HEK293 (cell line): ENCODE results near the gene DGKH.
A peak's percentile ranks its signal among the peaks of the same experiment; 100 is the strongest.

Experiments used
- CTCF ChIA-PET: fragments of 350-600 bp; formaldehyde crosslinking; extraction: SDS; loops from one replicate; lab custom pipeline; 2021; ENCODE audit warnings: antibody characterized with exemption; lab: Yijun Ruan, JAX
- POLR2A ChIA-PET: fragments of 300-600 bp; formaldehyde crosslinking; extraction: SDS; loops from one replicate; lab custom pipeline; 2020; ENCODE audit warnings: antibody characterized with exemption, inconsistent platforms; lab: Yijun Ruan, JAX
- H3K27ac ChIP-seq: fragments of 200-500 bp; sonication (Bioruptor generic); 2 replicates; pipeline ENCODE4 v1.5.1; 2014; ENCODE audit warnings: low read depth, low read length, control low read depth, inconsistent platforms; ENCODE audit errors: extremely low read depth
- H3K36me3 ChIP-seq, 2 experiments: fragments of 200-500 bp in 1 of 2; sonication (Bioruptor generic) in 1 of 2; 1 replicate in 1 of 2; 2 replicates in 1 of 2; pipeline ENCODE4 v1.5.1; 2014 to 2017; ENCODE audit warnings: inconsistent platforms in 2 of 2, low read length in 2 of 2; ENCODE audit not compliant: control insufficient read depth in 2 of 2, insufficient read depth in 1 of 2
- H3K4me1 ChIP-seq: fragments of 200-500 bp; sonication (Bioruptor generic); 2 replicates; pipeline ENCODE4 v1.5.1; 2014; ENCODE audit warnings: mild to moderate bottlenecking, low read length, inconsistent platforms; ENCODE audit not compliant: control insufficient read depth, insufficient read depth
- H3K4me3 ChIP-seq: 2 replicates; pipeline ENCODE4 v1.5.1; 2011; ENCODE audit warnings: low read depth, mild to moderate bottlenecking, control low read depth, low read length, moderate library complexity
- H3K9me3 ChIP-seq: fragments of 200-500 bp; sonication (Bioruptor generic); 2 replicates; pipeline ENCODE4 v1.5.1; 2014; ENCODE audit warnings: low read depth, low read length, inconsistent platforms; ENCODE audit not compliant: control insufficient read depth, insufficient read depth
- IKZF3 ChIP-seq: fragments of 450-650 bp; IDR thresholded peaks from 2 replicates; pipeline ENCODE4 v1.5.0; 2018; ENCODE audit warnings: missing biosample characterization, mild to moderate bottlenecking, missing genetic modification characterization, moderate library complexity
- INSM2 ChIP-seq: fragments of 450-650 bp; formaldehyde crosslinking; IDR thresholded peaks from 2 replicates; pipeline ENCODE4 v1.5.1; 2016; ENCODE audit warnings: missing biosample characterization, missing genetic modification characterization
- KLF1 ChIP-seq: fragments of 450-650 bp; formaldehyde crosslinking; IDR thresholded peaks from 2 replicates; pipeline ENCODE4 v1.5.1; 2016; ENCODE audit warnings: missing biosample characterization, missing genetic modification characterization
- PRDM1 ChIP-seq: fragments of 450-650 bp; formaldehyde crosslinking; IDR thresholded peaks from 2 replicates; pipeline ENCODE4; 2016; ENCODE audit warnings: missing biosample characterization, missing genetic modification characterization
- REPIN1 ChIP-seq: fragments of 450-650 bp; formaldehyde crosslinking; IDR thresholded peaks from 2 replicates; pipeline ENCODE4 v1.5.1; 2017; ENCODE audit warnings: missing biosample characterization, missing genetic modification characterization, low read depth
- ZBTB1 ChIP-seq: fragments of 450-650 bp; formaldehyde crosslinking; IDR thresholded peaks from 2 replicates; pipeline ENCODE4 v1.5.1; 2016; ENCODE audit warnings: missing biosample characterization, missing genetic modification characterization
- ZBTB26 ChIP-seq: fragments of 450-650 bp; formaldehyde crosslinking; optimal IDR thresholded peaks from 2 replicates; pipeline ENCODE3; 2016; ENCODE audit warnings: missing biosample characterization, mild to moderate bottlenecking, missing genetic modification characterization
- ZEB2 ChIP-seq: fragments of 450-650 bp; formaldehyde crosslinking; IDR thresholded peaks from 2 replicates; pipeline ENCODE4 v1.5.1; 2016; ENCODE audit warnings: missing biosample characterization, missing genetic modification characterization
- ZNF10 ChIP-seq: fragments of 450-650 bp; formaldehyde crosslinking; IDR thresholded peaks from 2 replicates; pipeline ENCODE4 v1.5.1; 2017; ENCODE audit warnings: missing biosample characterization, missing genetic modification characterization
- ZNF121 ChIP-seq: fragments of 450-650 bp; formaldehyde crosslinking; IDR thresholded peaks from 2 replicates; pipeline ENCODE4 v1.5.1; 2016; ENCODE audit warnings: missing biosample characterization, missing genetic modification characterization
- ZNF16 ChIP-seq: fragments of 450-650 bp; formaldehyde crosslinking; IDR thresholded peaks from 2 replicates; pipeline ENCODE4 v1.5.1; 2016; ENCODE audit warnings: low read depth, missing biosample characterization, missing genetic modification characterization
- ZNF221 ChIP-seq: fragments of 450-650 bp; formaldehyde crosslinking; IDR thresholded peaks from 2 replicates; pipeline ENCODE4 v1.5.1; 2017; ENCODE audit warnings: missing biosample characterization, missing genetic modification characterization, borderline replicate concordance
- ZNF324 ChIP-seq: fragments of 450-650 bp; formaldehyde crosslinking; IDR thresholded peaks from 2 replicates; pipeline ENCODE4 v1.5.1; 2016; ENCODE audit warnings: missing biosample characterization, missing genetic modification characterization
- ZNF558 ChIP-seq: fragments of 450-650 bp; formaldehyde crosslinking; IDR thresholded peaks from 2 replicates; pipeline ENCODE4 v1.5.1; 2016; ENCODE audit warnings: missing biosample characterization, missing genetic modification characterization
- ZNF600 ChIP-seq: fragments of 450-650 bp; formaldehyde crosslinking; IDR thresholded peaks from 2 replicates; pipeline ENCODE4 v1.5.1; 2016; ENCODE audit warnings: missing biosample characterization, missing genetic modification characterization
- ZNF660 ChIP-seq: fragments of 450-650 bp; IDR thresholded peaks from 2 replicates; pipeline ENCODE4 v1.5.1; 2018; ENCODE audit warnings: missing biosample characterization, mild to moderate bottlenecking, missing genetic modification characterization
- ZNF791 ChIP-seq: fragments of 450-650 bp; formaldehyde crosslinking; IDR thresholded peaks from 2 replicates; pipeline ENCODE4 v1.5.1; 2016; ENCODE audit warnings: missing biosample characterization, missing genetic modification characterization
- TF ChIP-seq, protein P1 (sequence below): fragments of 450-650 bp; formaldehyde crosslinking; IDR thresholded peaks from 2 replicates; pipeline ENCODE4 v1.5.1; 2016; ENCODE audit warnings: missing biosample characterization, missing genetic modification characterization
- TF ChIP-seq, protein P2 (sequence below): fragments of 450-650 bp; formaldehyde crosslinking; IDR thresholded peaks from 2 replicates; pipeline ENCODE4 v1.5.1; 2016; ENCODE audit warnings: missing biosample characterization, missing genetic modification characterization
- TF ChIP-seq, protein P3 (sequence below): fragments of 450-650 bp; formaldehyde crosslinking; IDR thresholded peaks from 2 replicates; pipeline ENCODE4 v1.5.1; 2017; ENCODE audit warnings: missing biosample characterization, missing genetic modification characterization

Gene DGKH

GRCh38 chr13:42039946-42040729, 8.3 kb upstream of the DGKH start (continued):
- TF ChIP-seq ZNF10 (tag by site-specific recombination): 0 out of 2 replicates have a peak, but pooled peaks have one; percentile 28

GRCh38 chr13:42040730-42041010, 7.8 kb upstream of the DGKH start:
- no peaks in the 10 kb centered on the region for H3K36me3 ChIP-seq
- peaks cover 4% of the 10 kb centered on the region for H3K4me1 ChIP-seq
- H3K9me3 ChIP-seq: no peaks in the 10 kb centered on the region
- peak overlapping the region; percentile 77 for H3K4me3 ChIP-seq
- ChIA-PET POLR2A (no interaction called here), CTCF (interaction anchor here (0.7 kb wide), 1 partner anchor 69 kb away, joined by 3 read pairs; no protein-coding TSS in a partner anchor)
- TF ChIP-seq, protein P1, sequence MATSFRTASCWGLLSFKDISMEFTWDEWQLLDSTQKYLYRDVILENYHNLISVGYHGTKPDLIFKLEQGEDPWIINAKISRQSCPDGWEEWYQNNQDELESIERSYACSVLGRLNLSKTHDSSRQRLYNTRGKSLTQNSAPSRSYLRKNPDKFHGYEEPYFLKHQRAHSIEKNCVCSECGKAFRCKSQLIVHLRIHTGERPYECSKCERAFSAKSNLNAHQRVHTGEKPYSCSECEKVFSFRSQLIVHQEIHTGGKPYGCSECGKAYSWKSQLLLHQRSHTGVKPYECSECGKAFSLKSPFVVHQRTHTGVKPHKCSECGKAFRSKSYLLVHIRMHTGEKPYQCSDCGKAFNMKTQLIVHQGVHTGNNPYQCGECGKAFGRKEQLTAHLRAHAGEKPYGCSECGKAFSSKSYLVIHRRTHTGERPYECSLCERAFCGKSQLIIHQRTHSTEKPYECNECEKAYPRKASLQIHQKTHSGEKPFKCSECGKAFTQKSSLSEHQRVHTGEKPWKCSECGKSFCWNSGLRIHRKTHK (tag by site-specific recombination): no peak
- TF ChIP-seq, protein P2, sequence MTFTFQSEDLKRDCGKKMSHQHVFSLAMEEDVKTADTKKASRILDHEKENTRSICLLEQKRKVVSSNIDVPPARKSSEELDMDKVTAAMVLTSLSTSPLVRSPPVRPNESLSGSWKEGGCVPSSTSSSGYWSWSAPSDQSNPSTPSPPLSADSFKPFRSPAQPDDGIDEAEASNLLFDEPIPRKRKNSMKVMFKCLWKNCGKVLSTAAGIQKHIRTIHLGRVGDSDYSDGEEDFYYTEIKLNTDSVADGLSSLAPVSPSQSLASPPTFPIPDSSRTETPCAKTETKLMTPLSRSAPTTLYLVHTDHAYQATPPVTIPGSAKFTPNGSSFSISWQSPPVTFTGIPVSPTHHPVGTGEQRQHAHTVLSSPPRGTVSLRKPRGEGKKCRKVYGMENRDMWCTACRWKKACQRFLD (tag by site-specific recombination): no peak
- TF ChIP-seq ZNF221 (tag by site-specific recombination) (no peak), ZNF791 (no peak), ZNF324 (no peak), ZNF16 (tag by site-specific recombination) (no peak), ZNF660 (tag by site-specific recombination) (no peak), KLF1 (tag by site-specific recombination) (no peak), ZNF121 (tag by site-specific recombination) (no peak), ZBTB26 (tag by site-specific recombination) (no peak), IKZF3 (tag by site-specific recombination) (no peak), ZNF558 (tag by site-specific recombination) (no peak), ZNF600 (no peak), REPIN1 (tag by site-specific recombination) (no peak), ZBTB1 (tag by site-specific recombination) (no peak), INSM2 (tag by site-specific recombination) (no peak), ZEB2 (tag by site-specific recombination) (no peak), PRDM1 (tag by site-specific recombination) (no peak)
- TF ChIP-seq, protein P3, sequence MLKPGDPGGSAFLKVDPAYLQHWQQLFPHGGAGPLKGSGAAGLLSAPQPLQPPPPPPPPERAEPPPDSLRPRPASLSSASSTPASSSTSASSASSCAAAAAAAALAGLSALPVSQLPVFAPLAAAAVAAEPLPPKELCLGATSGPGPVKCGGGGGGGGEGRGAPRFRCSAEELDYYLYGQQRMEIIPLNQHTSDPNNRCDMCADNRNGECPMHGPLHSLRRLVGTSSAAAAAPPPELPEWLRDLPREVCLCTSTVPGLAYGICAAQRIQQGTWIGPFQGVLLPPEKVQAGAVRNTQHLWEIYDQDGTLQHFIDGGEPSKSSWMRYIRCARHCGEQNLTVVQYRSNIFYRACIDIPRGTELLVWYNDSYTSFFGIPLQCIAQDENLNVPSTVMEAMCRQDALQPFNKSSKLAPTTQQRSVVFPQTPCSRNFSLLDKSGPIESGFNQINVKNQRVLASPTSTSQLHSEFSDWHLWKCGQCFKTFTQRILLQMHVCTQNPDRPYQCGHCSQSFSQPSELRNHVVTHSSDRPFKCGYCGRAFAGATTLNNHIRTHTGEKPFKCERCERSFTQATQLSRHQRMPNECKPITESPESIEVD (tag by site-specific recombination): no peak
- H3K27ac ChIP-seq: peak overlapping the region; percentile 82; the same call in 1 of the 2 replicates
